GM19324 (cell line): Measurements from ENCODE around the gene RIF1.
"Not testable (repeated sequence)": the region's sequence is repeated elsewhere in the genome, so short reads cannot be mapped to it uniquely, and the experiment has no call there.

Source experiments
- ATAC-seq: cut with Tn5 transposase; IDR thresholded peaks from one replicate; pipeline ENCODE4 v1.9.1; 2021; ENCODE audit warnings: mild to moderate bottlenecking, moderate library complexity; ENCODE audit not compliant: unreplicated experiment, low FRiP score

RIF1 gene

GRCh38 chr2:151408788-151409600, 708 bp upstream of the RIF1 start:
- no peak for ATAC-seq

- ATAC-seq, result peak; percentile 43
Measured at GRCh38 chr2:151410485-151410834, 758 bp downstream of the RIF1 start.

GRCh38 chr2:151417650-151418049, 7.9 kb downstream of the RIF1 start:
- ATAC-seq, result no peak

- ATAC-seq, result not testable (repeated sequence)
Measured at GRCh38 chr2:151421681-151422080, 12.0 kb downstream of the RIF1 start.

- peak; percentile 70 for ATAC-seq
Measured at GRCh38 chr2:151422917-151423439, 13.3 kb downstream of the RIF1 start.

- ATAC-seq, result no peak
Measured at GRCh38 chr2:151423760-151424159, 14.1 kb downstream of the RIF1 start.

- ATAC-seq, result no peak
Measured at GRCh38 chr2:151437630-151438029, 27.9 kb downstream of the RIF1 start.

GRCh38 chr2:151438506-151438905, 28.8 kb downstream of the RIF1 start:
- no peak for ATAC-seq

GRCh38 chr2:151439127-151439526, 29.4 kb downstream of the RIF1 start:
- no peak for ATAC-seq

- no peak for ATAC-seq
Measured at GRCh38 chr2:151459358-151459757, 49.7 kb downstream of the RIF1 start.

GRCh38 chr2:151465771-151466170, 56.1 kb downstream of the RIF1 start:
- no peak for ATAC-seq

- no peak for ATAC-seq
Measured at GRCh38 chr2:151470556-151470955, 60.9 kb downstream of the RIF1 start.

- ATAC-seq, result no peak
Measured at GRCh38 chr2:151472966-151473365, 63.3 kb downstream of the RIF1 start.

GRCh38 chr2:151475071-151475470, 65.4 kb downstream of the RIF1 start:
- no peak for ATAC-seq

GRCh38 chr2:151476287-151476686, 66.6 kb downstream of the RIF1 start:
- no peak for ATAC-seq

- no peak for ATAC-seq
Measured at GRCh38 chr2:151478011-151478410, 68.3 kb downstream of the RIF1 start.

GRCh38 chr2:151481744-151482143, 72.0 kb downstream of the RIF1 start:
- no peak for ATAC-seq

GRCh38 chr2:151482171-151482725, 72.5 kb downstream of the RIF1 start:
- no peak for ATAC-seq

GRCh38 chr2:151483546-151483945, 73.8 kb downstream of the RIF1 start:
- no peak for ATAC-seq

- ATAC-seq, result no peak
Measured at GRCh38 chr2:151484100-151484499, 74.4 kb downstream of the RIF1 start.

- no peak for ATAC-seq
Measured at GRCh38 chr2:151486053-151486452, 76.4 kb downstream of the RIF1 start.

GRCh38 chr2:151490276-151490675, 80.6 kb downstream of the RIF1 start:
- no peak for ATAC-seq
